ENCODE results near the gene UBL7. TPM values are rescaled to one million over a fixed set of nuclear protein-coding genes. Genes with fewer than 3 reads are reported as not detected.

Gene UBL7
- total and polyA plus RNA-seq, 10 of the 15 experiments (the other 5 are each of a cell fraction or from before 2014, with no cell fraction given): 25.9 to 145 (median 90.1) TPM

DNA sequence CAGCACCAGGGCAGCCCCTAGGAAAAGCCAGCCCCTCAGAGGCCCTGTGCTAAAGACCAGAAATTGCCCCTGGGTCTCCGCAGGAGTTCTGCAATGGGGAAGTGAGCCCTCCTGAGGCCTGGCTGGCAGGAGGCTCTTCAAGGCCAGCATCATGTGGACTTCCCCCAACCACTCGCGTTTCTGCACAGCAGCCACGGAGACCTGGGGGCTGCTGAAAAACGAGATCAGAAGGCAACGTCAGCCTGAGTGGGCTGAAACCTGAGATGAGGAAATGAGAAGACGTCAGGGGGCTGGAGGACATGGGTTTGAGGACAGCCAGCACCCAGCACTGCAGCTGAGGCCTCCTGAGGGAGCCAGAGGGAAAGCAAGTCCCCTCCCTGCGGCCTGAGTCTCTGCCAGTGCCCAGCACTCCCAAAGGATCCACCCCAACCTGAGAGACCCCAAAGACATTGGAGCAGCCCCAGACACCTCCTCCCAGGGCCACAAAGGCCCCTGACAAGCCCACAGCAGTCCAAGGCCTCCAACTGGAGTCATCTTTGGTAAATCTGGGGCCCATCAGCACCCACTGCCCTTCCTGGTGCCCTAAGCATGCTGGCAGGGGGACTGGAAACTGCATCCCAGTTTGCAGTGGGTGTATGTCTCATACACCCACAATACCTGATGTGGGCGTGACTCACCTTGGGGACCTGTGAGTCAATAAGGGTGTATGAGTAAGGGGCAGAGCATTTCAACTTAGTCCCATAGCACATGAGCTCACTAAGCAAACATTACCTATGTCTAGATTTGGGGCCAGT, 64.3 kb downstream of the UBL7 start (continued):
- TF ChIP-seq GATAD2B (conservative IDR thresholded peaks at IDR 0.05; ENCODE audit: low read depth): peak; percentile 99
- TF ChIP-seq NRF1 (conservative IDR thresholded peaks at IDR 0.05; ENCODE audit: low read depth, low read length): no peak
- peak; percentile 99 for TF ChIP-seq BACH1 (IDR thresholded peaks at IDR 0.05; ENCODE audit: borderline replicate concordance)
- no peak for TF ChIP-seq TCF7 (IDR thresholded peaks at IDR 0.05; ENCODE audit: borderline replicate concordance)
- no peak for TF ChIP-seq ZBTB11 (CRISPR knock-in tag; IDR thresholded peaks at IDR 0.05)
- peak; percentile 86 for TF ChIP-seq MXI1 (IDR thresholded peaks at IDR 0.05; ENCODE audit: low read depth, low read length)
- peak; percentile 70; the same call in 1 of the 2 replicates for TF ChIP-seq MEF2A (IDR thresholded peaks at IDR 0.05; ENCODE audit: insufficient read depth, low read depth, low read length)
- no peak for TF ChIP-seq MYB (IDR thresholded peaks at IDR 0.05; ENCODE audit: borderline replicate concordance, low read depth, low read length)
- TF ChIP-seq ZZZ3 (IDR thresholded peaks at IDR 0.05; ENCODE audit: control insufficient read depth, insufficient read length, low read depth): no peak
- 0 out of 2 replicates have a peak, but pooled peaks have one; percentile 12 for TF ChIP-seq ZNF384 (IDR thresholded peaks at IDR 0.05; ENCODE audit: borderline replicate concordance, low read depth, low read length)
- TF ChIP-seq, protein P1, sequence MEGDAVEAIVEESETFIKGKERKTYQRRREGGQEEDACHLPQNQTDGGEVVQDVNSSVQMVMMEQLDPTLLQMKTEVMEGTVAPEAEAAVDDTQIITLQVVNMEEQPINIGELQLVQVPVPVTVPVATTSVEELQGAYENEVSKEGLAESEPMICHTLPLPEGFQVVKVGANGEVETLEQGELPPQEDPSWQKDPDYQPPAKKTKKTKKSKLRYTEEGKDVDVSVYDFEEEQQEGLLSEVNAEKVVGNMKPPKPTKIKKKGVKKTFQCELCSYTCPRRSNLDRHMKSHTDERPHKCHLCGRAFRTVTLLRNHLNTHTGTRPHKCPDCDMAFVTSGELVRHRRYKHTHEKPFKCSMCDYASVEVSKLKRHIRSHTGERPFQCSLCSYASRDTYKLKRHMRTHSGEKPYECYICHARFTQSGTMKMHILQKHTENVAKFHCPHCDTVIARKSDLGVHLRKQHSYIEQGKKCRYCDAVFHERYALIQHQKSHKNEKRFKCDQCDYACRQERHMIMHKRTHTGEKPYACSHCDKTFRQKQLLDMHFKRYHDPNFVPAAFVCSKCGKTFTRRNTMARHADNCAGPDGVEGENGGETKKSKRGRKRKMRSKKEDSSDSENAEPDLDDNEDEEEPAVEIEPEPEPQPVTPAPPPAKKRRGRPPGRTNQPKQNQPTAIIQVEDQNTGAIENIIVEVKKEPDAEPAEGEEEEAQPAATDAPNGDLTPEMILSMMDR (IDR thresholded peaks at IDR 0.05 in 2 of 3, conservative IDR thresholded peaks at IDR 0.05 in 1 of 3; ENCODE audit: control insufficient read depth in 2 of 3, extremely low read depth in 1 of 3, insufficient read depth in 1 of 3, low read depth in 3 of 3, low read length in 3 of 3): peak in 2 of 3 experiments; percentile 17 to 23; a peak in 2 of 6 replicates
- TF ChIP-seq ETV6 (conservative IDR thresholded peaks at IDR 0.05 in 1 of 2, IDR thresholded peaks at IDR 0.05 in 1 of 2; ENCODE audit: borderline replicate concordance in 1 of 2, low read depth in 1 of 2): peak in 1 of 2 experiments; percentile 82; a peak in 1 of 4 replicates
- no peak for TF ChIP-seq NFYB (IDR thresholded peaks at IDR 0.05; ENCODE audit: insufficient read depth, low read depth, low read length)
- 0 out of 2 replicates have a peak, but pooled peaks have one; percentile 82 for TF ChIP-seq WRNIP1 (IDR thresholded peaks at IDR 0.05; ENCODE audit: borderline replicate concordance, low read depth, low read length)
- TF ChIP-seq RUNX3 (IDR thresholded peaks at IDR 0.05; ENCODE audit: low read length): no peak
- peak; percentile 79 for TF ChIP-seq IRF4 (IDR thresholded peaks at IDR 0.05; ENCODE audit: low read depth, low read length)
- peak; percentile 18 for TF ChIP-seq SIX5 (IDR thresholded peaks at IDR 0.05; ENCODE audit: low read depth, low read length, severe bottlenecking)
- peak; percentile 91 for TF ChIP-seq CREM (IDR thresholded peaks at IDR 0.05; ENCODE audit: low read depth)
- no peak for TF ChIP-seq PAX8 (IDR thresholded peaks at IDR 0.05)
- no peak for TF ChIP-seq HSF1 (IDR thresholded peaks at IDR 0.05; ENCODE audit: low read depth, low read length)
- TF ChIP-seq MLLT1 (IDR thresholded peaks at IDR 0.05): peak; percentile 76

All from GM12878 (cell line).